Upper lobe of right lung (tissue), 1 donor: ENCODE data around the gene APOC3. TPM values are rescaled to one million over a fixed set of nuclear protein-coding genes. Genes with fewer than 3 reads are reported as not detected.

Experiments
- ATAC-seq: fragments of 200-7000 bp; cut with Tn5 transposase; one replicate; pipeline ENCODE4 v1.9.1; 2020; ENCODE audit warnings: mild to moderate bottlenecking, moderate library complexity
- DNase-seq: peaks from one replicate; pipeline ENCODE4 v3.0.0-alpha.2; 2020
- H3K27ac ChIP-seq: fragments of 200-600 bp; one replicate; pipeline ENCODE4 v1.8.0; 2022
- H3K27me3 ChIP-seq: fragments of 200-600 bp; one replicate; pipeline ENCODE4 v1.8.0; 2022; ENCODE audit warnings: mild to moderate bottlenecking
- H3K36me3 ChIP-seq: fragments of 200-600 bp; one replicate; pipeline ENCODE4 v1.8.0; 2022
- H3K4me1 ChIP-seq: fragments of 200-600 bp; one replicate; pipeline ENCODE4 v1.8.0; 2022
- H3K4me3 ChIP-seq: fragments of 200-600 bp; one replicate; pipeline ENCODE4 v1.8.0; 2022; ENCODE audit warnings: mild to moderate bottlenecking
- H3K9me3 ChIP-seq: fragments of 200-600 bp; one replicate; pipeline ENCODE4 v1.8.0; 2022
- CTCF ChIP-seq: fragments of 200-600 bp; IDR thresholded peaks from one replicate; pipeline ENCODE4 v1.8.0; 2022; ENCODE audit warnings: antibody characterized with exemption
- intact Hi-C: fragments of 100-400 bp; cut with DNase I; formaldehyde crosslinking; loops from one replicate; pipeline ENCODE4 v1.11.0; 2022
- total RNA-seq: library from RNA; stranded (reverse); fragmentation: NEBNext Ultra II Directional; extraction: Animal tissue kit (Norgen Biotek cat#: 25700); gene quantifications from one replicate; pipeline ENCODE4 v1.2.1, GENCODE V29; 2021
- donor health status: DM: no; HTN: yes; CAD: no; lungs with severe emphysema.

The APOC3 gene
- total RNA-seq, 1 donor from 2014 or later, result not detected

GRCh38 chr11:116869610-116870009 lies 39.9 kb downstream of the APOC3 start:
- peaks cover 89% of the 10 kb centered on the region for H3K36me3 ChIP-seq

GRCh38 chr11:116870054-116870453 lies 40.3 kb downstream of the APOC3 start:
- H3K4me3 ChIP-seq, result no peak overlapping the region
- intact Hi-C loops, result no loop called here
- ATAC-seq (no peak), DNase-seq (no peak)
- H3K27me3 ChIP-seq, result no peaks in the 10 kb centered on the region
- no peaks in the 10 kb centered on the region for H3K4me1 ChIP-seq
- no peak overlapping the region for H3K27ac ChIP-seq
- no peak for TF ChIP-seq CTCF
- H3K9me3 ChIP-seq, result no peaks in the 10 kb centered on the region
- H3K36me3 ChIP-seq, result peaks cover 89% of the 10 kb centered on the region

More at GRCh38 chr11:116869610-116870009, 39.9 kb downstream of the APOC3 start:
- DNase-seq, result no peak
- Histone ChIP-seq H3K9me3 (no peaks in the 10 kb centered on the region), H3K4me1 (no peaks in the 10 kb centered on the region), H3K4me3 (no peak overlapping the region), H3K27me3 (no peaks in the 10 kb centered on the region), H3K27ac (no peak overlapping the region)
- TF ChIP-seq CTCF, result no peak
- ATAC-seq, result no peak
- intact Hi-C loops, result no loop called here

GRCh38 chr11:116871248-116871647 lies 41.5 kb downstream of the APOC3 start:
- no peak for TF ChIP-seq CTCF
- Histone ChIP-seq H3K36me3 (peaks cover 83% of the 10 kb centered on the region), H3K27ac (no peak overlapping the region), H3K9me3 (no peaks in the 10 kb centered on the region), H3K4me1 (no peaks in the 10 kb centered on the region), H3K27me3 (no peaks in the 10 kb centered on the region), H3K4me3 (no peak overlapping the region)
- DNase-seq (no peak), ATAC-seq (no peak)
- intact Hi-C loops, result no loop called here

- Histone ChIP-seq H3K36me3 (peaks cover 62% of the 10 kb centered on the region), H3K27ac (no peak overlapping the region), H3K9me3 (no peaks in the 10 kb centered on the region), H3K4me1 (no peaks in the 10 kb centered on the region), H3K27me3 (no peaks in the 10 kb centered on the region), H3K4me3 (no peak overlapping the region)
- ATAC-seq (no peak), DNase-seq (no peak)
- TF ChIP-seq CTCF, result no peak
- intact Hi-C loops, result no loop called here
These were observed 43.7 kb downstream of the APOC3 start for GRCh38 chr11:116873381-116873780.

GRCh38 chr11:116874251-116874650 lies 44.5 kb downstream of the APOC3 start:
- ATAC-seq, result no peak
- Histone ChIP-seq H3K27ac (no peak overlapping the region), H3K4me3 (no peak overlapping the region), H3K4me1 (no peaks in the 10 kb centered on the region), H3K36me3 (peaks cover 53% of the 10 kb centered on the region), H3K27me3 (no peaks in the 10 kb centered on the region), H3K9me3 (no peaks in the 10 kb centered on the region)
- intact Hi-C loops, result no loop called here
- DNase-seq, result no peak
- TF ChIP-seq CTCF, result no peak

GRCh38 chr11:116875194-116875593 lies 45.5 kb downstream of the APOC3 start:
- Histone ChIP-seq H3K4me1 (no peaks in the 10 kb centered on the region), H3K9me3 (no peaks in the 10 kb centered on the region), H3K27ac (no peak overlapping the region), H3K36me3 (peaks cover 44% of the 10 kb centered on the region), H3K4me3 (no peak overlapping the region), H3K27me3 (no peaks in the 10 kb centered on the region)
- TF ChIP-seq CTCF, result no peak
- DNase-seq (no peak), ATAC-seq (no peak)
- intact Hi-C loops, result loop anchor here (5.0 kb wide), 1 partner anchor 232 kb away; no protein-coding TSS in a partner anchor
